CD14-positive monocyte (primary cell): ENCODE data around the gene ODR4. TPM values are rescaled to one million over a fixed set of nuclear protein-coding genes. Genes with fewer than 3 reads are reported as not detected.

Experiments used
- DNase-seq, 3 donors: peaks; one replicate each; pipeline ENCODE4 v3.0.0-alpha.2; 2011 to 2022
- H2AFZ ChIP-seq: 2 replicates; pipeline ENCODE4 v1.6.0; 2012; ENCODE audit warnings: mild to moderate bottlenecking, low read depth, low read length, inconsistent platforms; ENCODE audit not compliant: insufficient read depth, poor library complexity, severe bottlenecking
- H3K27ac ChIP-seq, 2 donors: 1 replicate in 1 of 2; 2 replicates in 1 of 2; pipeline ENCODE4 v1.5.1; 2012 to 2013; ENCODE audit warnings: low read length in 2 of 2, control low read depth in 1 of 2, inconsistent platforms in 1 of 2, low read depth in 1 of 2, mild to moderate bottlenecking in 1 of 2
- H3K27me3 ChIP-seq, 2 donors: one replicate each; pipeline versions ENCODE4 v1.6.0 to v1.6.1; 2011 to 2013; ENCODE audit warnings: low read length in 2 of 2; ENCODE audit not compliant: control insufficient read depth in 2 of 2, insufficient read depth in 2 of 2
- H3K36me3 ChIP-seq, 2 donors: replicated peaks in 1 of 2; 1 replicate in 1 of 2; 2 replicates in 1 of 2; pipeline versions ENCODE4 v1.5.1 to v1.6.1; 2012 to 2013; ENCODE audit warnings: low read length in 2 of 2, control low read depth in 1 of 2, inconsistent platforms in 1 of 2, mild to moderate bottlenecking in 1 of 2; ENCODE audit not compliant: insufficient read depth in 2 of 2, control insufficient read depth in 1 of 2
- H3K4me1 ChIP-seq, 2 donors: 1 replicate in 1 of 2; 2 replicates in 1 of 2; pipeline versions ENCODE4 v1.5.1 to v1.6.1; 2012 to 2013; ENCODE audit warnings: low read length in 2 of 2, control low read depth in 1 of 2, inconsistent platforms in 1 of 2, mild to moderate bottlenecking in 1 of 2, moderate library complexity in 1 of 2; ENCODE audit not compliant: insufficient read depth in 2 of 2, control insufficient read depth in 1 of 2
- H3K4me2 ChIP-seq: replicated peaks from 2 replicates; pipeline ENCODE3; 2012; ENCODE audit warnings: low read length, moderate library complexity, mild to moderate bottlenecking; ENCODE audit not compliant: poor library complexity, severe bottlenecking; ENCODE audit errors: extremely low read depth
- H3K4me3 ChIP-seq, 3 experiments: fragments of 200-600 bp in 1 of 3; sonication (generic) in 1 of 3; replicated peaks in 1 of 3; 1 replicate in 2 of 3; 2 replicates in 1 of 3; pipeline ENCODE4 v1.5.1; 2011 to 2013; ENCODE audit warnings: low read length in 3 of 3, mild to moderate bottlenecking in 3 of 3, control low read depth in 2 of 3, low read depth in 2 of 3, inconsistent platforms in 1 of 3, moderate library complexity in 1 of 3
- H3K79me2 ChIP-seq: 2 replicates; pipeline ENCODE4 v1.6.0; 2012; ENCODE audit warnings: mild to moderate bottlenecking, control low read depth, inconsistent platforms, low read length, moderate library complexity; ENCODE audit not compliant: insufficient read depth
- H3K9ac ChIP-seq: 2 replicates; pipeline ENCODE4 v1.6.0; 2017; ENCODE audit warnings: low read length, mild to moderate bottlenecking; ENCODE audit not compliant: insufficient read depth, poor library complexity, severe bottlenecking
- H3K9me3 ChIP-seq, 2 donors: replicated peaks in 1 of 2; 1 replicate in 1 of 2; 2 replicates in 1 of 2; pipeline versions ENCODE4 v1.5.1 to v1.6.1; 2012 to 2013; ENCODE audit warnings: low read length in 2 of 2, control low read depth in 1 of 2; ENCODE audit not compliant: control insufficient read depth in 1 of 2, insufficient read depth in 1 of 2
- H4K20me1 ChIP-seq: 2 replicates; pipeline ENCODE4 v1.6.0; 2012; ENCODE audit warnings: mild to moderate bottlenecking, low read length, control low read depth, moderate library complexity; ENCODE audit not compliant: insufficient read depth
- H3K27ac Mint-ChIP-seq, 7 donors: one replicate each; pipeline ENCODE4 v1.8.0; 2020; ENCODE audit warnings: mild to moderate bottlenecking in 7 of 7, mixed read lengths in 7 of 7, moderate library complexity in 6 of 7, inconsistent platforms in 2 of 7
- H3K27me3 Mint-ChIP-seq, 3 donors: one replicate each; pipeline ENCODE4 v1.8.0; 2021 to 2022; ENCODE audit warnings: low read depth in 3 of 3, mild to moderate bottlenecking in 3 of 3, mixed read lengths in 3 of 3, moderate library complexity in 3 of 3, inconsistent platforms in 1 of 3
- H3K36me3 Mint-ChIP-seq, 2 donors: one replicate each; pipeline ENCODE4 v1.8.0; 2020; ENCODE audit warnings: mixed read lengths in 2 of 2, inconsistent platforms in 1 of 2, mild to moderate bottlenecking in 1 of 2
- H3K4me1 Mint-ChIP-seq: one replicate; pipeline ENCODE4 v1.8.0; 2020; ENCODE audit warnings: mild to moderate bottlenecking, mixed read lengths
- H3K4me3 Mint-ChIP-seq, 2 donors: one replicate each; pipeline ENCODE4 v1.8.0; 2020; ENCODE audit warnings: mild to moderate bottlenecking in 2 of 2, mixed read lengths in 2 of 2, moderate library complexity in 1 of 2
- H3K9me3 Mint-ChIP-seq, 7 donors: one replicate each; pipeline ENCODE4 v1.8.0; 2020 to 2022; ENCODE audit warnings: mixed read lengths in 7 of 7, mild to moderate bottlenecking in 6 of 7, moderate library complexity in 6 of 7, inconsistent platforms in 2 of 7
- CTCF ChIP-seq: fragments of 200-600 bp; IDR thresholded peaks from one replicate; pipeline ENCODE4 v1.8.0; 2022; ENCODE audit warnings: antibody characterized with exemption, mild to moderate bottlenecking
- WGBS: methylation state at CpG from one replicate; pipeline ENCODE4 v1.1.5; 2013; ENCODE audit warnings: missing lambda C conversion rate; ENCODE audit not compliant: insufficient coverage; 5-methylcytosine and 5-hydroxymethylcytosine counted together
- intact Hi-C, 2 donors: fragments of 100-400 bp; cut with micrococcal nuclease; formaldehyde crosslinking; loops; one replicate each; pipeline versions ENCODE4 v1.15.0 to v1.15.1; 2023
- polyA plus RNA-seq, 3 donors: library from polyadenylated mRNA; depleted of rRNA in 1 of 3; unstranded in 2 of 3; stranded (reverse) in 1 of 3; fragments of 300-500 nt in 2 of 3; fragments of >200 nt in 1 of 3; fragmentation: Illumina TruSeq in 2 of 3; gene quantifications; 1 replicate in 2 of 3; 2 replicates in 1 of 3; pipeline ENCODE4 v1.2.3, GENCODE V29; 2012 to 2021

The ODR4 gene
- polyA plus RNA-seq, 3 donors: 6.4 to 10.1 (median 9.7) TPM

DNA sequence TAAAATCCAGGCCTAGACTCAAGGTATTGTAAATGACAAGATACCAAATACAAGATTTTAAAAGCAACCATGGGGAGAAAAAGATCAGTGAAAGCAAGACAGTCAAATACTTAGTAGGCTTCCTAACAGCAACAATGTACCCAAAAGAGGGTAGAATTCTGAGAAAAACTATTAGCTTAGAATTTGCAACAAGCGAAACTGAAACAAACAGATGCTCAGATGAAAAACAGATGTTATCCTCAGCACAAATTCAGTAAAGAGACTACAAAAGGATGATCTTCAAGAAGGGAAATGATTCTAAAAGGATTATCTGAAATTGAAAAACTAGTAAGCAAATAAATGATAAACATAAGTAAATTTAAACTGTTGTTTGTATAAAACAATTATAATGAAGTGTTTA lies 45.3 kb downstream of the ODR4 start:
- Histone ChIP-seq H3K27me3 (no peaks in the 10 kb centered on the region), H3K4me3 (no peak overlapping the region), H4K20me1 (no peaks in the 10 kb centered on the region), H3K36me3 (peaks cover 33 to 42% of the 10 kb centered on the region in 2 donors), H3K9me3 (no peaks in the 10 kb centered on the region), H3K27ac (no peak overlapping the region), H2AFZ (no peak overlapping the region), H3K9ac (no peak overlapping the region), H3K4me1 (no peaks in the 10 kb centered on the region), H3K79me2 (no peaks in the 10 kb centered on the region), H3K4me2 (no peak overlapping the region)
- Mint-ChIP-seq H3K27me3 (no peaks in the 10 kb centered on the region), H3K36me3 (peaks cover 26 to 42% of the 10 kb centered on the region in 2 donors), H3K4me1 (no peaks in the 10 kb centered on the region), H3K9me3 (peaks cover 0 to 2% (median 0%) of the 10 kb centered on the region in 7 donors), H3K4me3 (no peak overlapping the region), H3K27ac (peak overlapping the region in 2 of 7 donors; percentile 6 to 7)
- no CpG with 5 or more reads among the region's 1 CpG for WGBS
- DNase-seq: no peak
- intact Hi-C loops: no loop called here
- TF ChIP-seq CTCF: no peak

GRCh38 chr1:186421446-186421845 lies 45.8 kb downstream of the ODR4 start:
- no peak for TF ChIP-seq CTCF
- Mint-ChIP-seq H3K4me1 (no peaks in the 10 kb centered on the region), H3K36me3 (peaks cover 29 to 47% of the 10 kb centered on the region in 2 donors), H3K4me3 (no peak overlapping the region), H3K27me3 (no peaks in the 10 kb centered on the region), H3K9me3 (peaks cover 0 to 2% (median 0%) of the 10 kb centered on the region in 7 donors), H3K27ac (no peak overlapping the region)
- Histone ChIP-seq H3K9me3 (no peaks in the 10 kb centered on the region), H3K4me3 (no peak overlapping the region), H3K36me3 (peaks cover 33 to 42% of the 10 kb centered on the region in 2 donors), H3K27me3 (no peaks in the 10 kb centered on the region), H3K27ac (no peak overlapping the region), H3K4me1 (no peaks in the 10 kb centered on the region), H3K79me2 (no peaks in the 10 kb centered on the region), H2AFZ (no peak overlapping the region), H4K20me1 (no peaks in the 10 kb centered on the region), H3K4me2 (no peak overlapping the region), H3K9ac (no peak overlapping the region)
- DNase-seq: no peak
- intact Hi-C loops: no loop called here
- no CpG with 5 or more reads among the region's 6 CpGs for WGBS
